SH-SY5Y (cell line): ENCODE measurements around the gene TRIM29.

Experiments used
- GATA2 ChIP-seq: IDR thresholded peaks from 2 replicates; pipeline ENCODE4 v1.6.1; 2011; ENCODE audit warnings: mild to moderate bottlenecking, low read depth, low read length
- GATA3 ChIP-seq: IDR thresholded peaks from 2 replicates; pipeline ENCODE4 v1.6.1; 2011; ENCODE audit warnings: low read depth, mild to moderate bottlenecking, low read length, moderate library complexity

GRCh38 chr11:120131941-120132644 lies 5.8 kb downstream of the TRIM29 start:
- no peak for TF ChIP-seq GATA2
- no peak for TF ChIP-seq GATA3
